ENCODE data around the gene CSMD2.

DNA sequence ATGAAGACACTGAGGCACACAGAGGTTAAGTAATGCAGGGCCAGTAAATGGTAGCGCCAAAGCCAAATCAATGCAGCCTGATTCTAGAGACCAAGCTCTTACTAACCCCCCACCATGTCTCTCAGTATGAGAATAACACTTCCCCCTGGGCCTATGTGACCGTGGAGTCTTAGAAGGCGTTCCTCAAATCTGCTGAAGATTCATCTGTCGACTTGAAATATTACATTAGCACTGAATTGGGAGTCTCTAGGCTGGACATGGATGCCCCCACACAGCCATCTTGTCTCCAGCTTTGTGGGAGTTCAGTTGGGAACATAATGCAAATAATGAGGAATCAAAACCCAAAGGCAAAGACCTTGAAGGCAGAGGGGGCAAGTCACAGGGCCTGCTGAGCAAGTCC lies 419.1 kb downstream of the CSMD2 start:
- no peak for TF ChIP-seq POLR2A (IDR thresholded peaks at IDR 0.05)
- TF ChIP-seq, protein P1, sequence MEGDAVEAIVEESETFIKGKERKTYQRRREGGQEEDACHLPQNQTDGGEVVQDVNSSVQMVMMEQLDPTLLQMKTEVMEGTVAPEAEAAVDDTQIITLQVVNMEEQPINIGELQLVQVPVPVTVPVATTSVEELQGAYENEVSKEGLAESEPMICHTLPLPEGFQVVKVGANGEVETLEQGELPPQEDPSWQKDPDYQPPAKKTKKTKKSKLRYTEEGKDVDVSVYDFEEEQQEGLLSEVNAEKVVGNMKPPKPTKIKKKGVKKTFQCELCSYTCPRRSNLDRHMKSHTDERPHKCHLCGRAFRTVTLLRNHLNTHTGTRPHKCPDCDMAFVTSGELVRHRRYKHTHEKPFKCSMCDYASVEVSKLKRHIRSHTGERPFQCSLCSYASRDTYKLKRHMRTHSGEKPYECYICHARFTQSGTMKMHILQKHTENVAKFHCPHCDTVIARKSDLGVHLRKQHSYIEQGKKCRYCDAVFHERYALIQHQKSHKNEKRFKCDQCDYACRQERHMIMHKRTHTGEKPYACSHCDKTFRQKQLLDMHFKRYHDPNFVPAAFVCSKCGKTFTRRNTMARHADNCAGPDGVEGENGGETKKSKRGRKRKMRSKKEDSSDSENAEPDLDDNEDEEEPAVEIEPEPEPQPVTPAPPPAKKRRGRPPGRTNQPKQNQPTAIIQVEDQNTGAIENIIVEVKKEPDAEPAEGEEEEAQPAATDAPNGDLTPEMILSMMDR (IDR thresholded peaks at IDR 0.05): no peak
